Measurements from ENCODE around the gene MACROD2. TPM values are rescaled to one million over a fixed set of nuclear protein-coding genes. Genes with fewer than 3 reads are reported as not detected.

Gene MACROD2
- total RNA-seq, 1 experiment from 2014 or later: 3.7 TPM

- H3K4me3 ChIP-seq (replicated peaks in 1 of 2; ENCODE audit: low read depth in 1 of 2, low read length in 2 of 2): no peak overlapping the region
- RAD21 ChIA-PET (ENCODE audit: low non-redundant PET in 1 of 2, low total read pairs in 2 of 2, uncharacterized antibody in 2 of 2, unreplicated experiment in 2 of 2): no interaction called here
- no peak overlapping the region for H2AFZ ChIP-seq (ENCODE audit: low read depth, low read length, poor library complexity, severe bottlenecking)
- H4K20me1 ChIP-seq (ENCODE audit: insufficient read depth): no peaks in the 10 kb centered on the region
- POLR2A ChIA-PET: no interaction called here
- H3K36me3 ChIP-seq (ENCODE audit: control insufficient read depth in 1 of 2, insufficient read depth in 2 of 2, low read length in 2 of 2): no peaks in the 10 kb centered on the region
- intact Hi-C loops (cut with micrococcal nuclease): no loop called here
- H3K27me3 ChIP-seq (ENCODE audit: insufficient read depth, low read length): no peaks in the 10 kb centered on the region
- H3K9ac ChIP-seq (ENCODE audit: low read length): no peak overlapping the region
- CTCF ChIA-PET: no interaction called here
- ATAC-seq: no peak
- no peak for DNase-seq (ENCODE audit: low read depth, low spot score)
- H3K4me2 ChIP-seq (ENCODE audit: low read length): no peak overlapping the region
- no TSS peak for BruUV-seq (replicated peaks)
- no peak for TF ChIP-seq TCF7L2 (IDR thresholded peaks at IDR 0.05; ENCODE audit: borderline replicate concordance, extremely low read depth, insufficient read depth, insufficient read length)
- TF ChIP-seq YY1 (IDR thresholded peaks at IDR 0.05; ENCODE audit: extremely low read depth, insufficient replicate concordance, low read depth, low read length): no peak
- TF ChIP-seq, protein P1, sequence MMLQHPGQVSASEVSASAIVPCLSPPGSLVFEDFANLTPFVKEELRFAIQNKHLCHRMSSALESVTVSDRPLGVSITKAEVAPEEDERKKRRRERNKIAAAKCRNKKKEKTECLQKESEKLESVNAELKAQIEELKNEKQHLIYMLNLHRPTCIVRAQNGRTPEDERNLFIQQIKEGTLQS (IDR thresholded peaks at IDR 0.05): no peak
- TF ChIP-seq REST (IDR thresholded peaks at IDR 0.05; ENCODE audit: low read depth): no peak
- no peak for TF ChIP-seq EGR1 (IDR thresholded peaks at IDR 0.05; ENCODE audit: low read depth)
- no peaks in the 10 kb centered on the region for H3K79me2 ChIP-seq (ENCODE audit: insufficient read depth, low read length)
- no peaks in the 10 kb centered on the region for H3K9me2 ChIP-seq (ENCODE audit: insufficient read depth)
- no peaks in the 10 kb centered on the region for H3K4me1 ChIP-seq (ENCODE audit: control insufficient read depth in 1 of 2, insufficient read depth in 2 of 2, low read length in 2 of 2)
- peaks cover 10 to 12% of the 10 kb centered on the region in 2 experiments; a peak in 2 of 4 replicates for H3K9me3 ChIP-seq (ENCODE audit: control insufficient read depth in 1 of 2, insufficient read depth in 1 of 2, low read depth in 1 of 2, low read length in 2 of 2)
- no peak overlapping the region for H3K27ac ChIP-seq (ENCODE audit: low read depth, low read length)
These were observed 1622.8 kb downstream of the MACROD2 start for GRCh38 chr20:15618110-15618509.

- ChIA-PET CTCF (no interaction called here), RAD21 (ENCODE audit: low non-redundant PET in 1 of 2, low total read pairs in 2 of 2, uncharacterized antibody in 2 of 2, unreplicated experiment in 2 of 2) (no interaction called here), POLR2A (no interaction called here)
- Histone ChIP-seq H3K4me1 (ENCODE audit: control insufficient read depth in 1 of 2, insufficient read depth in 2 of 2, low read length in 2 of 2) (no peaks in the 10 kb centered on the region), H3K4me3 (replicated peaks in 1 of 2; ENCODE audit: low read depth in 1 of 2, low read length in 2 of 2) (no peak overlapping the region), H4K20me1 (ENCODE audit: insufficient read depth) (no peaks in the 10 kb centered on the region), H3K79me2 (ENCODE audit: insufficient read depth, low read length) (no peaks in the 10 kb centered on the region), H2AFZ (ENCODE audit: low read depth, low read length, poor library complexity, severe bottlenecking) (no peak overlapping the region), H3K9ac (ENCODE audit: low read length) (no peak overlapping the region), H3K9me2 (ENCODE audit: insufficient read depth) (no peaks in the 10 kb centered on the region), H3K9me3 (ENCODE audit: control insufficient read depth in 1 of 2, insufficient read depth in 1 of 2, low read depth in 1 of 2, low read length in 2 of 2) (peaks cover 8 to 14% of the 10 kb centered on the region in 2 experiments; a peak in 2 of 4 replicates), H3K4me2 (ENCODE audit: low read length) (no peak overlapping the region), H3K27me3 (ENCODE audit: insufficient read depth, low read length) (no peaks in the 10 kb centered on the region), H3K36me3 (ENCODE audit: control insufficient read depth in 1 of 2, insufficient read depth in 2 of 2, low read length in 2 of 2) (no peaks in the 10 kb centered on the region), H3K27ac (ENCODE audit: low read depth, low read length) (no peak overlapping the region)
- DNase-seq (ENCODE audit: low read depth, low spot score) (no peak), ATAC-seq (no peak)
- BruUV-seq (replicated peaks): no TSS peak
- intact Hi-C loops (cut with micrococcal nuclease): no loop called here
- TF ChIP-seq SIN3A (IDR thresholded peaks at IDR 0.05; ENCODE audit: low read depth) (no peak), TCF7L2 (IDR thresholded peaks at IDR 0.05; ENCODE audit: borderline replicate concordance, extremely low read depth, insufficient read depth, insufficient read length) (no peak), CBX3 (IDR thresholded peaks at IDR 0.05; ENCODE audit: low read depth) (no peak), SP1 (IDR thresholded peaks at IDR 0.05; ENCODE audit: low read depth) (no peak), POLR2A (IDR thresholded peaks at IDR 0.05; ENCODE audit: borderline replicate concordance, extremely low read depth, insufficient read depth, insufficient read length) (no peak), MAX (IDR thresholded peaks at IDR 0.05) (no peak), REST (IDR thresholded peaks at IDR 0.05; ENCODE audit: low read depth) (no peak), POLR2AphosphoS5 (IDR thresholded peaks at IDR 0.05; ENCODE audit: low read depth, low read length) (no peak)
These were observed 1623.6 kb downstream of the MACROD2 start for GRCh38 chr20:15618912-15619311.

Measured in HCT116 (cell line).